ENCODE data around the gene SLC7A10.
"Not testable (repeated sequence)": the region's sequence is repeated elsewhere in the genome, so short reads cannot be mapped to it uniquely, and the experiment has no call there.

Gene SLC7A10

DNA sequence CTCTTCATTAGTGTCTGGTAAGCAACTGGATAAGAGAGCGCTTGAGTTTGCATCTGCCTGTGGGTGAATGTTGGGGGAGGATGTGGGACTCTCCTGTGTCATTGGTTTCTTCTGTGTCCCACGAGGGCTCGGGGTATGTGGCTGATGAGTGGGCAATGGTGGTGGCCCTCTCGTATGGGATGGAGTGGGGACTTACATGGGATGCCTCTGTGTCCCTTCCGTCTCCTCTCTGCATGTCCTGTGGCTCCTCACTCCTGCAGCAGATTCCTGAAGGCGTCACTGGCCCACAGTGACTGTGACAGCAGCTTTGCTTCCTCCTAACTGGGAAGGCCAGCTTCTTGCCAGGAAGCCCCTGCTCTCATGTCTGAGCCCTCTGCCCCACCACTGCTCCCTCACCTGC, 34.1 kb downstream of the SLC7A10 start:
- DNase-seq (ENCODE audit: low spot score): no peak
- TF ChIP-seq, protein P1, sequence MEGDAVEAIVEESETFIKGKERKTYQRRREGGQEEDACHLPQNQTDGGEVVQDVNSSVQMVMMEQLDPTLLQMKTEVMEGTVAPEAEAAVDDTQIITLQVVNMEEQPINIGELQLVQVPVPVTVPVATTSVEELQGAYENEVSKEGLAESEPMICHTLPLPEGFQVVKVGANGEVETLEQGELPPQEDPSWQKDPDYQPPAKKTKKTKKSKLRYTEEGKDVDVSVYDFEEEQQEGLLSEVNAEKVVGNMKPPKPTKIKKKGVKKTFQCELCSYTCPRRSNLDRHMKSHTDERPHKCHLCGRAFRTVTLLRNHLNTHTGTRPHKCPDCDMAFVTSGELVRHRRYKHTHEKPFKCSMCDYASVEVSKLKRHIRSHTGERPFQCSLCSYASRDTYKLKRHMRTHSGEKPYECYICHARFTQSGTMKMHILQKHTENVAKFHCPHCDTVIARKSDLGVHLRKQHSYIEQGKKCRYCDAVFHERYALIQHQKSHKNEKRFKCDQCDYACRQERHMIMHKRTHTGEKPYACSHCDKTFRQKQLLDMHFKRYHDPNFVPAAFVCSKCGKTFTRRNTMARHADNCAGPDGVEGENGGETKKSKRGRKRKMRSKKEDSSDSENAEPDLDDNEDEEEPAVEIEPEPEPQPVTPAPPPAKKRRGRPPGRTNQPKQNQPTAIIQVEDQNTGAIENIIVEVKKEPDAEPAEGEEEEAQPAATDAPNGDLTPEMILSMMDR (IDR thresholded peaks at IDR 0.05): no peak
- no peak overlapping the region for H3K27ac ChIP-seq
- H3K4me3 ChIP-seq: no peak overlapping the region

DNA sequence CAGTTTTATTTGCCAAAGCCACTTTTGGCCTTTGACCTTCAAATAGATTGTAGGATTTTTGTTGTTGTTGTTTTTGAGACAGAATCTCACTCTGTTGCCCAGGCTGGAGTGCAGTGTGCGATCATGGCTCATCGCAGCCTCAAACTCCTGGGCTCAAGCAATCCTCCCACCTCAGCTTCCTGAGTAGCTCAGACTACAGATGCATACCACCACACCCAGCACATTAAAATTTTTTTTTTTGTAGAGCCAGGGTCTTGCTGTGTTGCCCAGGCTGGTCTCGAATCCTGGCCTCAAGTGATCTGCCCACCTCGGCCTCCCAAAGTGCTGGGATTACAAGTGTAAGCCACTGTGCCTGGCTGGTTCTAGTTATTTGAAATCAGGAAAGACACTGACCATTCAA, 34.6 kb downstream of the SLC7A10 start:
- DNase-seq (ENCODE audit: low spot score); H3K4me3 ChIP-seq; H3K27ac ChIP-seq: not testable (repeated sequence)

DNA sequence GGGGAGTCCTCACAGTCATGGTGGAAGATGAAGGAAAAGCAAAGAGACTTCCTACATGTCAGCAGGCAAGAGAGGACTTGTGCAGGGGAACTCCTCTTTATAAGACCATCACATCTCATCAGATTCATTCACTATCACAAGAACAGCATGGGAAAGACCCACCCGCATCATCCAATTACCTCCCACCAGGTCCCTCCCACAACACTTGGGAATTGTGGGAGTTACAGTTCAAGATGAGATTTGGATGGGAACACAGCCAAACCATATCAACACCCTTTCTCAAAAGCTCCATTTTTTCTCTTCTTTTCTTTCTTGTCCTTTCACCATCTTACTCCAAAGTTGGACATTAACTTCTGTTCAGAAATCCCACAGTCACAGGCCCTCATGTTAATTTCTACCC, 36.2 kb downstream of the SLC7A10 start:
- H3K27ac ChIP-seq: no peak overlapping the region
- H3K4me3 ChIP-seq: no peak overlapping the region
- no peak for DNase-seq (ENCODE audit: low spot score)
- TF ChIP-seq, protein P1 (IDR thresholded peaks at IDR 0.05): no peak

DNA sequence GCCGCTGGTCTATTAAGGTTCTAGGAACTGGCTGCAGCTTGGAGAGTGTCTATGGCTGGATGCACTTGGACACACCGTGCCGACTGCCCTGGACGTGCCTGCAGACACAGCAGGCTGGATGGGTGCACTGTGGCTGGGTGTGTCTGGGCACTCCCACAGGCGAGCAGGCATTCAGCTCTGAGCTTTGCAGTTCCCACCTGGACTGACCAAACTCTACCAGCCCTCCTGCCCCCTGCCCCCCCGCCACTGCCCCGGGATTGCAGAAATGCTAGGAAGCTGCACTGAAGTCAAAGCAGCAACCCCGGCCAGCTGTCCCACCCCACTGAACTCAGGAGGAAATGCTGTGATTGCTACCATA, 38.5 kb downstream of the SLC7A10 start:
- Histone ChIP-seq H3K27ac (no peak overlapping the region), H3K4me3 (no peak overlapping the region)
- TF ChIP-seq, protein P1 (IDR thresholded peaks at IDR 0.05): no peak
- DNase-seq (ENCODE audit: low spot score): no peak

DNA sequence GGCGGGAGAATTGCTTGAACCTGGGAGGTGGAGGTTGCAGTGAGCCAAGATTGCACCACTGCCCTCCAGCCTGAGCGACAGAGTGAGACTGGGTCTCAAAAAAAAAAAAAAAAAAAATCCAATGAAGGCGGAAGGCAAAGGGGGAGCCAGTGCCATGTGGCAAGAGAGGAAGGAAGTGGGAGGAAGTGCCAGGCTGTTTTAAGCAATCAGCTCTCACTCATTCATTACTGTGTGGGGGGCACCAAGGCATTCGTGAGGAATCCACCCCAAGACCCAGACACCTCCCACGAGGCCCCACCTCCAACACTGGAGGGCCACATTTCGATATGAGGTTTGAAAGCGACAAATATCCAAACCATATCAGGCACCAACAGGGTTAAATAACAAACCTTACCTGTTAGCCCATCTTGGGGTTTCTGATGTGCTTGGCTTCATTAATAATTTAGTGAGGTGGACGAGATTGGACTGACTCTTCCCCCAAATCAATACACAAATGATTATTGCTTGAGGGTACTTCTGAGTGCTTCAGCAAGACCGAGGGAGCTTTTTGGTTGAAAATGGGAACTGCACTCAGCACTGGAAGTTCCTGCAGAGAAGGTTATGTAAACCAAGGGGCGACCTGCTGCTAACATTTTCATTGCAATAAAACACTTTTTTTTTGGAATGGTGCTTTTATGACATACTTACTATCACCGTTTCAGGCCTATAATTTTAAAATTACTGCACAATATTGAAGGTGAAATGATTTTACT, 39.0 kb downstream of the SLC7A10 start:
- no peak for DNase-seq (ENCODE audit: low spot score)
- TF ChIP-seq, protein P1 (IDR thresholded peaks at IDR 0.05): no peak
- H3K27ac ChIP-seq: no peak overlapping the region
- H3K4me3 ChIP-seq: no peak overlapping the region

DNA sequence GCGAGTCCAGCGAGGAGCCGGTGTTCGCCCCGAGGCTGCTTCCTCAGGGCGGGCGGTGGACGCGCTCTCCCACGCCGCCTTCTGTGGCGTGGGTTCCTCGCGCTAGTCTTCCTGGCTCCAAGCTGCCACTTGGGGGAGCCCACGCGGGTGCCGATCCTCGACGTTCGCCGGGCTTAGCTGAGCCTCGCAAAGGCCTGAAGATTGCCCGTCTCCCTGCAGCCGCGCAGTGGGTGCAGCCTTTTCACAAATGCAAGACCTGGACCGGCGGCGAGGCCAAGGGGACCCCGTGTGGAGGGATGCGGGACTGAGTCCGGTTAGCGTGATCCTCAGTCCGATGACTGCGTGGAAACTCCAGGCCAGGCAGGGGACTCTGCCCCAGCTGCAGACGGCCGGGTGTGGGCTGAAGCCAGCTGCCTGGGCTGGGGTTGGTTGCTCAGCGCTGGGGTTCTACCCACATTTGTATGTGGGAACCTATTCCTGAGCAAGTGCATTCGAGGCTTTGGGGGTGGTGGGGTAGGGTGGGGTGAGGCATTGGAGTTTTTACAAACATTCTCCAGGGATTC, 48.2 kb downstream of the SLC7A10 start:
- Histone ChIP-seq H3K27ac (peak overlapping the region; percentile 92 to 95), H3K4me3 (peak overlapping the region; percentile 87)
- TF ChIP-seq, protein P1 (IDR thresholded peaks at IDR 0.05): peak; percentile 25
- no peak for DNase-seq (ENCODE audit: low spot score)

DNA sequence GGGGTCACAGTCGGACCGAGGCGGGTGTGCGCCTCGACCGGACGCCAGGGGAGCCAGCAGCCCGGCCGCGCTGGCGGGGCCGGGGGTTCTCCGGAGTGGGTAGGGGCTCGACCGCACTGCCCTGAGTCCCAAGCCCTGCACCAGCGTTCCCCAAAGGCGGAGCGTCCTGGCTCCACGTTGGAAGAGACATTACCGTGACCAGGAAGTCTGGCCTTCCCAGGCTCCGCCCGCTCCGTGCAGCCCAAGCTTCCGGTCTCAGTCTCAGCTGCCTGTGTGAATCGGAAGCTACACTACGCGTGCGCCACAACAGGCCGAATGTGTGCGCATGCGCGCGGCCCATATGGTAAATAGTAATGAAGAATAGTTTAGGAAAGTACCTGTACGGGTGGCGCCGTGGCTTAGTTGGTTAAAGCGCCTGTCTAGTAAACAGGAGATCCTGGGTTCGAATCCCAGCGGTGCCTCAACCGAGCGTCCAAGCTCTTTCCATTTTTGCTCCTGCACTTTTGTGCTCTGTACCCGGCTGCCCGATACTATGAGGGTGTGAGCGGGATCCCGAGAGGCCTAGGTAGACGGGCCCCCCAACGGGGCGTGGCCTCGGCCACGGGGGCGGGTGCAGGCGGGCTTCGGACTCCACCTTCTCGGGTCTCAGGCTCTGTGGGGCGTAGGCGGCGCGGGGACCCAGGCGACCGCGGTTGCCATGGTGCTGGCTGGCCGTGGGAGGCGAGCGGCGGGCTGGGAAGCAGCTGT, 48.8 kb downstream of the SLC7A10 start:
- Histone ChIP-seq H3K27ac (peak overlapping the region; percentile 92 to 95), H3K4me3 (peak overlapping the region; percentile 87)
- peak; percentile 98 for DNase-seq (ENCODE audit: low spot score)
- TF ChIP-seq, protein P1 (IDR thresholded peaks at IDR 0.05): no peak

Measured in coronary artery (tissue), 2 donors.